GM23338 (cell line): ENCODE measurements around the gene NKX2-1.
A peak's percentile ranks its signal among the peaks of the same experiment; 100 is the strongest.

Experiments used
- CREB1 ChIP-seq: fragments of 250-450 bp; sonication (Bioruptor Pico); IDR thresholded peaks from 2 replicates; pipeline ENCODE4 v1.5.0; 2020; ENCODE audit warnings: low read depth, mild to moderate bottlenecking, moderate library complexity
- CTCF ChIP-seq, 2 experiments: fragments of 200-600 bp in 1 of 2; sonication (generic) in 1 of 2; conservative IDR thresholded peaks; 2 replicates each; pipeline versions ENCODE4 v1.5.1 to v1.6.1; 2016 to 2017; ENCODE audit warnings: antibody characterized with exemption in 2 of 2, low read depth in 2 of 2, mild to moderate bottlenecking in 2 of 2, moderate library complexity in 1 of 2
- EZH2 ChIP-seq: fragments of 200-600 bp; sonication (generic); IDR thresholded peaks from one replicate; pipeline ENCODE4 v1.8.0; 2017; ENCODE audit warnings: antibody characterized with exemption, mild to moderate bottlenecking, low read depth; ENCODE audit not compliant: unreplicated experiment
- EZH2phosphoT487 ChIP-seq: fragments of 200-600 bp; sonication (generic); IDR thresholded peaks from one replicate; pipeline ENCODE4 v1.8.1; 2018; ENCODE audit warnings: antibody characterized with exemption; ENCODE audit not compliant: unreplicated experiment
- POLR2AphosphoS5 ChIP-seq: IDR thresholded peaks from 2 replicates; pipeline ENCODE4 v1.6.1; 2016; ENCODE audit warnings: antibody characterized with exemption, low read depth

GRCh38 chr14:36508418-36509068, 11.5 kb downstream of the NKX2-1 start:
- TF ChIP-seq EZH2 = peak; percentile 88
- no peak for TF ChIP-seq CTCF (conservative IDR thresholded peaks at IDR 0.05; ENCODE audit: low read depth in 2 of 2)
- TF ChIP-seq POLR2AphosphoS5 = no peak
- TF ChIP-seq EZH2phosphoT487 = peak; percentile 26
- no peak for TF ChIP-seq CREB1 (CRISPR knock-in tag)
